Measurements from ENCODE around the gene POLR3C. TPM values are rescaled to one million over a fixed set of nuclear protein-coding genes. Genes with fewer than 3 reads are reported as not detected.

POLR3C gene
- total and polyA plus RNA-seq, 8 donors, result 5.3 to 34.4 (median 18.1) TPM

DNA sequence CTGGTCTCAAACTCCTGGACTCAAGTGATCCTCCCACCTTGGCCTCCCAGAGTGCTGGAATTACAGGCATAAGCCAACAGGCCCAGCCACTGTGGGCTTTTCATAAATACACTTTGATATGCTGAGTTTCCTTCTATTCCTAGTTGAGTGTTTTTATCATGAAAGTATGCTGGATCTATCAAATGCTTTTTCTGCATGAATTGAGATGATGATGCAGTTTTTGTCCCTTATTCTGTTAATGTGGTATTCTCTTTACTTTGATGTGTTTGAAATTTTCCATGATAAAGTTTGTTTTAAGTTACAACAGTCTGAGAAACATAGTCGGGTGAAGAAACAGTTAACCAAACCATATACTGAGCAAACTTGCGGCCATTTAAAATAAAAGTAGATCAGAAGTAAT is 24.2 kb upstream of the POLR3C start:
- H3K27me3 ChIP-seq, result no peaks in the 10 kb centered on the region
- TF ChIP-seq, protein P1, sequence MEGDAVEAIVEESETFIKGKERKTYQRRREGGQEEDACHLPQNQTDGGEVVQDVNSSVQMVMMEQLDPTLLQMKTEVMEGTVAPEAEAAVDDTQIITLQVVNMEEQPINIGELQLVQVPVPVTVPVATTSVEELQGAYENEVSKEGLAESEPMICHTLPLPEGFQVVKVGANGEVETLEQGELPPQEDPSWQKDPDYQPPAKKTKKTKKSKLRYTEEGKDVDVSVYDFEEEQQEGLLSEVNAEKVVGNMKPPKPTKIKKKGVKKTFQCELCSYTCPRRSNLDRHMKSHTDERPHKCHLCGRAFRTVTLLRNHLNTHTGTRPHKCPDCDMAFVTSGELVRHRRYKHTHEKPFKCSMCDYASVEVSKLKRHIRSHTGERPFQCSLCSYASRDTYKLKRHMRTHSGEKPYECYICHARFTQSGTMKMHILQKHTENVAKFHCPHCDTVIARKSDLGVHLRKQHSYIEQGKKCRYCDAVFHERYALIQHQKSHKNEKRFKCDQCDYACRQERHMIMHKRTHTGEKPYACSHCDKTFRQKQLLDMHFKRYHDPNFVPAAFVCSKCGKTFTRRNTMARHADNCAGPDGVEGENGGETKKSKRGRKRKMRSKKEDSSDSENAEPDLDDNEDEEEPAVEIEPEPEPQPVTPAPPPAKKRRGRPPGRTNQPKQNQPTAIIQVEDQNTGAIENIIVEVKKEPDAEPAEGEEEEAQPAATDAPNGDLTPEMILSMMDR (IDR thresholded peaks at IDR 0.05), result no peak
- TF ChIP-seq POLR2A (IDR thresholded peaks at IDR 0.05), result no peak
- TF ChIP-seq POLR2AphosphoS5 (IDR thresholded peaks at IDR 0.05), result no peak
- TF ChIP-seq EP300 (IDR thresholded peaks at IDR 0.05), result no peak
- H3K36me3 ChIP-seq, result no peaks in the 10 kb centered on the region
- H3K4me1 ChIP-seq, result peaks cover 4 to 33% (median 16%) of the 10 kb centered on the region in 4 donors
- 81 to 96% (median 91%) methylated on average over 2 of the region's 2 CpGs for WGBS, 5 donors
- intact Hi-C loops (cut with DNase I; ENCODE audit: low total_unique reads), result no loop called here
- H3K9me3 ChIP-seq, result peaks cover 0 to 13% (median 5%) of the 10 kb centered on the region in 4 donors
- H3K4me3 ChIP-seq, result no peak overlapping the region
- no peak for DNase-seq
- no peak overlapping the region for H3K27ac ChIP-seq

DNA sequence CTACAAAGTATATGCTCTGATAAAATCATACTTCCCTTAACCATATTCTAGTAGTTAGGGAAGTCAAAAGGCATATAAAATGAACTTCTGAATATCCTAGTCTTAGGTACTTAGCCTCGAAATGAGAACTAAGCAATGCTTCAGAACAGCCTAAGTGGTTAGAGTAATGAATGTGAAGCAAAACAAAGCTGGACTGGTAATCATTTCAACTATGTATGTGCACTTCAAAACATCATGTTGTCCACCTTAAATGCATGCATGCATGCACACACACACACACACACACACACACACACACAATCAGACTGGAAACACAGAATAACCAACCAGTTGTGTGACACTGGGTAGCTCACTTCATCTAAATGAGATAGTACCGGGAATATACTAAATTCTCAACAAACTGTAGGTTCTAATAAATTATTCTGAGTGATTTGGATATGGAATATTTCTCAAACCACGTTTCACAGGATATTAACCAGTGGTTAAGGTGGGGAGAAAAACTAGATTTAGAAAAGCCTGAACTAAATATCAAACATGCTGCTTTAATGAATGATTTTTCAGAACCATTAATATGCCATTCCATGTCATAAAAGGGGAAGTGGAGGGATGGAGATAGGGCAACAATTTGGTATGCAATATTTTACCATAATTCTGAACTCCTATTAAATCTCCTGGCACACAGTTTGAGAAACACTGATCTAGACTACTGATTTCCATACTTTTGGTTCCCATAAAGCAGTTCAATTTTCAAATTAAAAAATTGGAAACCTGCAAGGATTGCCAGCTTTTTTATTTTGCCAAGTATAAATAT is 19.6 kb upstream of the POLR3C start:
- H3K9me3 ChIP-seq, result no peaks in the 10 kb centered on the region
- intact Hi-C loops (cut with DNase I; ENCODE audit: low total_unique reads), result no loop called here
- no peaks in the 10 kb centered on the region for H3K27me3 ChIP-seq
- H3K36me3 ChIP-seq, result no peaks in the 10 kb centered on the region
- no peak overlapping the region for H3K4me3 ChIP-seq
- TF ChIP-seq POLR2A (IDR thresholded peaks at IDR 0.05), result no peak
- no peak for TF ChIP-seq EP300 (IDR thresholded peaks at IDR 0.05)
- TF ChIP-seq, protein P1 (IDR thresholded peaks at IDR 0.05), result no peak
- no peak for TF ChIP-seq POLR2AphosphoS5 (IDR thresholded peaks at IDR 0.05)
- DNase-seq, result no peak
- WGBS, 5 donors, result 52 to 67% (median 62%) methylated on average over 3 of the region's 3 CpGs
- H3K4me1 ChIP-seq, result peaks cover 4 to 62% (median 27%) of the 10 kb centered on the region in 4 donors
- H3K27ac ChIP-seq, result no peak overlapping the region

DNA sequence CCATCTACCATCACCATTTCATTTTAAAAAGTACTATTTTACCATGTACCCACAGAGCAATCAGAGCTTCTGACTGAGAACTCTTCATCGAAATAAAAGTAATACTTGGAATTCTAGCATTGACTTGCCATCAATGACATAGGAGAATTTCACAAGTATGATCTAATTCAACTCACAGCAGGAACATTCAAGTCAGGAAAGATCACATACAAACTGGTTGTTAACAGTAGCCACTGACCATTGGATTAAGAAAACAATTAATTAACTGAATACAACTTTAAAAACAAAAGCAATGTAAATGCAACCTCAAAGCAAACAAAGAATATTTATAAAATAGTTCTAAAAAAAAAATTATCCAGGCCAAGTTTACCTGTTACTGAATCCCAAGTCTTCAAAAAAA is 18.9 kb upstream of the POLR3C start:
- peaks cover 4 to 62% (median 27%) of the 10 kb centered on the region in 4 donors for H3K4me1 ChIP-seq
- intact Hi-C loops (cut with DNase I; ENCODE audit: low total_unique reads), result no loop called here
- H3K9me3 ChIP-seq, result no peaks in the 10 kb centered on the region
- TF ChIP-seq, protein P1 (IDR thresholded peaks at IDR 0.05), result no peak
- TF ChIP-seq POLR2A (IDR thresholded peaks at IDR 0.05) (no peak), POLR2AphosphoS5 (IDR thresholded peaks at IDR 0.05) (no peak), EP300 (IDR thresholded peaks at IDR 0.05) (no peak)
- no peaks in the 10 kb centered on the region for H3K36me3 ChIP-seq
- no peak for DNase-seq
- no peak overlapping the region for H3K4me3 ChIP-seq
- WGBS, 5 donors, result 77 to 90% (median 86%) methylated on average over 1 of the region's 1 CpG
- H3K27me3 ChIP-seq, result no peaks in the 10 kb centered on the region
- no peak overlapping the region for H3K27ac ChIP-seq

DNA sequence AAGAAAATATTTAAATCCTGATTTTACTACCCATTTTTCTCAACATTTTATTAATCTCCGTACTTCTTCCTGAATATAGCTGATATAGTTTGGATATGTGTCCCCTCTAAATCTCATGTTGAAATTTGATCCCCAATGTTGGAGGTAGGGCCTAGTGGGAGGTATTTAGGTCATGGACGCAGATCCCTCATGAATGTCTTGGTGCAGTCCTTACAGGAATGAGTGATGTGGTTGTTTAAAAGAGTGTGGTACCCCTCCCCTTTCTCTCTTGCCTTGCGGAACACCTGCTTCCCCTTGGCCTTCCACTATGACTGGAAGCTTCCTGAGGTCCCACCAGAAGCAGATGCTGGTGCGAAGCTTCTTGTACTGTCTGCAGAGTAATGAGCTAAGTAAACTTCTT is 17.6 kb upstream of the POLR3C start:
- H3K4me3 ChIP-seq, result no peak overlapping the region
- no peaks in the 10 kb centered on the region for H3K36me3 ChIP-seq
- H3K4me1 ChIP-seq, result peaks cover 4 to 58% (median 27%) of the 10 kb centered on the region in 4 donors
- WGBS, 5 donors, result 94 to 99% (median 98%) methylated on average over 4 of the region's 4 CpGs
- TF ChIP-seq POLR2A (IDR thresholded peaks at IDR 0.05), result no peak
- TF ChIP-seq, protein P1 (IDR thresholded peaks at IDR 0.05), result no peak
- TF ChIP-seq EP300 (IDR thresholded peaks at IDR 0.05), result no peak
- no peak for TF ChIP-seq POLR2AphosphoS5 (IDR thresholded peaks at IDR 0.05)
- H3K27ac ChIP-seq, result no peak overlapping the region
- no peaks in the 10 kb centered on the region for H3K9me3 ChIP-seq
- DNase-seq, result no peak
- no peaks in the 10 kb centered on the region for H3K27me3 ChIP-seq
- intact Hi-C loops (cut with DNase I; ENCODE audit: low total_unique reads), result no loop called here

Measured in stomach (tissue), 9 donors.